ENCODE data around the gene CYP19A1.

The CYP19A1 gene

DNA sequence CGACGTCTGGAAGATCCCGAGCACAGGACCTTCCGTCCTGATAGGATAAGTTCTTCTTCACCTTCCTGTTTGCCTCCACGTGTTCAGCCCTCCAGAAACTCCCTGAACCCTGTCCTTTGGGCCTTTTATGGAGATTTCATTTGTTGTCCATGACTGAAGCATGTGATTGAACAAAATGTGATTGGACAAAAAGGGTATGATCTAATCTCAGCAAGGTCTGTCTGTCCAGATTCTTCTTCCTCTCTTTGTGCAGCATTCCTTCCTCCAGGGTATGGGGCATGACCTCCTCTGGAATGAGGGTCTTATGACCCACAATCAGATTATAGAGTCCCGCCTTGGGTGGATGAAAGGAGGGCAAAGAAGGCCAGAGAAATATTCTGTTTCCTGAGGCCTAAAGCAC, at the start of gene CYP19A1:
Gene CYP19A1 (minus strand): TSS at position 101 of the 400 bp plus-strand sequence. CDS start 95,684 bp downstream, outside the sequence.
- no peak for DNase-seq (ENCODE audit: low read depth, low spot score)

DNA sequence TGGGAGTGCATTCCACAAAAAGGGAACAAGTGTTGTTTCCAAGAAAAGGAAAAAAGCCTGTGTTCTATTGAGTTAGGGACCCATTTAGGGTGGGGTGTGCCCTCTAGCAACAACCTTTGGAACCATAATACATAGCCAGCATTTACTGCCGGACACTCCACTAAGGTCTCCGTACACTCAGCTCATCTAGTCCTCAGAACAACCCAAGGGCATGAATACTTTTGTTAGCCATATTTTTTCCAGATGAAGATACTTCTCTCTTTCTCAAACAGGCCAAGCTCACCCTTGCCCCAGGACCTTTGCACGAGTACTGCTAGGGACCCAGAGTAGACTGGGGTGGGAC, 49.3 kb upstream of the CYP19A1 start:
- DNase-seq (ENCODE audit: low read depth, low spot score), result no peak

DNA sequence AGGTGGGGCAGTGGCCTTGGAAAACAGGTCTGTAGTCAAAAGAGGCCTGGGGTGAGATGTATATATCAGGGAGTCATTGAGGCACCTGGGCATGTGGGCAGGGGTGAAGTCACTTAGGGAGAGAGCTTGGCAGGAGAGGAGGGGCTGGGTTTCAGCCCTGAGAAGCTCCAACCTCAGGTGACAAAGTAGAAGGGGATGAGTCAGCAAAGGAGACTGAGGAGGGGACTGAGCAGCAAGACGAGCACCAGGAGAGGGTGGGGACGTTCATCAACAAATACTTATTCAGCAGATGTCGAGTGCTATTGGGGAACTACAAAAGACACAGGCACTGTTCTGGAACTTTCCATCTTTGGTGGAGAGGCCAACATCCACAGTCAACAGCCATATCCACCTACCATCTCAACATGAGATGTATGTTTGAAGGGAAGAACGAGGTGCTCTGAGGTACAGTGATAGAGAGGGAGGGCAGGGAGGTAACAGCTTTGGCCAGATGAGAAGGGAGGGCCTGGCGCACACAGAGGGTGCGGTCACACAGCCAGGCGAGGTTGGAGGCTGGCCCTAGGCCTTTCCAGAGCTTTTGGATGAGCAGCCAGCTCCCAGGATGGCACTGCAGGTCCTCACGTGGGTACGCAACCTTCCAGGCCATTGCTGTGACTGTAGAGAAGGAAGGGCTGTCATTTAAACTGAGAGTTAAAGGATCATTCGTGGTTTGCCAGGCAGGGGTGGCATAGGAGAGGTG, 48.7 kb upstream of the CYP19A1 start:
- DNase-seq (ENCODE audit: low read depth, low spot score), result no peak

DNA sequence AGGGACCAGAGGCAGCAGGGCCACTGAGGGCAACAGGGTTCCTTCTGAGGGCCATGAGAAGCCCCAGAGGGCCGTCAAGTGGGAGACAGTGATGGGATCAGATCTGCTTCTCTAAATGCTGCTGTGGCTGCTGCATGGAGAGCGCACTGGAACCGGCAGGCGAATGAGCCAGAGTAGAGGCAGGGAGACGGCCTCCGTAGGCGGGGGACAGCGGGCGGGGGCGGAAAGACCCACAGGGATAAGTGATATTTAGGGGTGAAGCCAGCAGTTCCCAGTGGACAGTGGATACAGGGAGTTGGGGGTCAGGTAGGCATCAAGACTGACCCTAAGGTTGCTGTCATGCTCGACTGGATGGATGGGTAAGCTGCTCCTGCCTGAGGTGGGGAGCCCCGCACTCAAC, 48.1 kb upstream of the CYP19A1 start:
- no peak for DNase-seq (ENCODE audit: low read depth, low spot score)

DNA sequence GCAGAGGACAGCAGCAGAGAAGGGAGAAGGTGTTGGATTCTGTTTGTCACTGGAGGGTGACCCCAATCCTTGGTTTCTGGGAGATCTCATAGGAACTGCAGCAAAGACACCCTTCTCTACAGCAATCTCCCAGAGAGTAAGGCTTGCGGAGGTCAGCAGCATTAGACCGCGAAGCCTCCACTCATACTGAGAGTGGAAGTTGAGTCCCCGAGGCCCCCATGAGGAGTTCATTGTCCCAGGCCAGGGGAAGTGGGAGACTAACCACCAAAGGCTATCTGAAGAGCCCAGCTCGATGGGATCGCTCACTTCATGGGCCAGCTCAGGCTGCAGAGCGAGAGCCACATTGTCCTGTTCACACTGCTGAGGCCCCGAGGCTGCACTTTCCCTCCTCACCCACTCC, 47.6 kb upstream of the CYP19A1 start:
- DNase-seq (ENCODE audit: low read depth, low spot score), result no peak

DNA sequence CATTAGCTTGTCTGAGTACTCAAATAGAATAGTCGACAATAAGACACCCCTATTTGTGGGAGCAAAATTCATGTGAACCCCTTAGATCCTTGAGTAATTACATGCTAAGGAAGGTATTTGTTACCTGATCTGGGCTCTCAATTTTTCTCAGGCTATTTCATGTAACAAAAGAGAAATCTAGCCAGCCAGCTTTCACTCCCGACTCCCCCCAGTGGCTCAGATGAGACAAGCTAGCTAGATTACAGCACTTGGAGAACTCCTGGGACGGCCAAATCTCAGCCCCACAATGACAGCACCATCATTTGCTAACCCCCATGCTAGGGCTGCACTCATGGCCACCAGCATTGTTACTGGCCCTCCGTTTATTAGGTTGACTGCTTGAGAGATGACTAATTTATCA, 44.4 kb upstream of the CYP19A1 start:
- DNase-seq (ENCODE audit: low read depth, low spot score), result no peak

DNA sequence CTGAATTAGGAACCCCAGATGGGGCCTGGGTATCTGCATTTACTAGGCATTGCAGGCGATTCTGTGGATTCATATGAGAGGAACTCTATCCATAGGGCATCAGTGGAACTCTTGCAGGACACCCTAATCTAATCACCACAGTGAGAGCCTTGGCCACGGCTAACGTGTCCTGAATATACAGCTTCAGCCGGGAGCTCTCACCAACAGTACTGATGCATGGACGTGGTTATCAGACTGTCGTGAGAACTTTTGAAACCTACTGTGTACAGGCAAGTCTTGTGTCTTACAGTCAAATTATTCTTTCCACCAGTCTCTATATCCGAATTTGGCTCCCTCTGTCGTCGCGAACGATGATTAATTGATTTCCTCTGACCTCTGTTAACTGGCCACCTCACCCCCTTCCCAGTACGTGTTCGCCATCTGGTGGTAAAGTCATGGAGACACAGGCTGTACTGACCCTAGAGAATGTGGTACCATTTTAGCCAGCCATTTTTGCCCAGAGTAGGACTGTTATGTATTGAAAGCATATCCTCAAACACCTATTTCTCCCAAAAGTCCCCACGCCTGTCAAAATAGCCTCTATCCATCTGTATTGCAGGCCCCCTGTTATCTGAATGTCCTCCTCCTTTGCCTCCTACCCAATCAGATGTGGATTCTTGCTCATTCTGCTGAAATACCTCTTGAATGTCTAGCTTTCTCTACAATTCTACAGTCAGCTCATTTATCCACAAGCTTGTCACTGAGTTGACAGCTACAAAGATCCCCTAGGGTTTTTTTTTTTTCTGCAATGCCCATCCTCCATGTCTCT, 42.8 kb upstream of the CYP19A1 start:
- no peak for DNase-seq (ENCODE audit: low read depth, low spot score)

DNA sequence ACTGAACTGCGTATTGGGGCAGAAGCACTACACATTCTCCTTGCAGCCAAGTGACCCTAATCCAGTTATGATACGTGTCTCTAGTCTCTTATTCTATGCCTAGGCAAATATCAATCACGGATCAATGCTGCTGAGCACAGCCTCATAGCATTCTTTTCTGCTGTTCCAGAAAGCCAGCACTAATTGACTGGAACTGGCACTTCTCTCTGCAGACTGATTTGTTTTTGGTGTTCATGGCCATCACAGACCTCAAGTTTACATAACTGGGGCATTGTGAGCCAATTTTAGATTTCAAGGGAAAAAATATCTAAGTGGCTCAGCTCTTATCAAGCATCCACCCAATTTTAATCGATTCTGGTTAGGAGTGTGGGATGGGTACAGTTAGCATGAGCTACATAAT, 41.0 kb upstream of the CYP19A1 start:
- no peak for DNase-seq (ENCODE audit: low read depth, low spot score)

DNA sequence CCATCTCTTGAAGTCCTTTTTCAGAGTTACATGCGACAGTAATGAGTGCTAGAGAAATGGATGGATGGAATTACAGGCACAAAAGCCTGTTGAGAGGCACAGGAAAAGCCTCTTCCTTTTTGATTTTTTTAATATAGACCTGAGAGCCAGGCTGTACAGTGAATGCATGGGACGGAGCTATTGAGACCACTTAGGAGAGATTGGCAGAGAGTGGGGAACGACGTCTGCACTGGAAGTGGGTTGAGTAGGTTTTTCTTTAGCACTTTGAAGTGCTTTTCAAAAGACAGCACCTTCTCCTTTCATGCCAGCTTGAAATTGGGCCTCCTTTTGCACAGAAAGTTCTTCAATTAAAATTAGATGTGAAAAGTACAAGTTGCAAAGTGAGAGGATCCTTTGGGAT, 40.0 kb upstream of the CYP19A1 start:
- DNase-seq (ENCODE audit: low read depth, low spot score), result no peak

DNA sequence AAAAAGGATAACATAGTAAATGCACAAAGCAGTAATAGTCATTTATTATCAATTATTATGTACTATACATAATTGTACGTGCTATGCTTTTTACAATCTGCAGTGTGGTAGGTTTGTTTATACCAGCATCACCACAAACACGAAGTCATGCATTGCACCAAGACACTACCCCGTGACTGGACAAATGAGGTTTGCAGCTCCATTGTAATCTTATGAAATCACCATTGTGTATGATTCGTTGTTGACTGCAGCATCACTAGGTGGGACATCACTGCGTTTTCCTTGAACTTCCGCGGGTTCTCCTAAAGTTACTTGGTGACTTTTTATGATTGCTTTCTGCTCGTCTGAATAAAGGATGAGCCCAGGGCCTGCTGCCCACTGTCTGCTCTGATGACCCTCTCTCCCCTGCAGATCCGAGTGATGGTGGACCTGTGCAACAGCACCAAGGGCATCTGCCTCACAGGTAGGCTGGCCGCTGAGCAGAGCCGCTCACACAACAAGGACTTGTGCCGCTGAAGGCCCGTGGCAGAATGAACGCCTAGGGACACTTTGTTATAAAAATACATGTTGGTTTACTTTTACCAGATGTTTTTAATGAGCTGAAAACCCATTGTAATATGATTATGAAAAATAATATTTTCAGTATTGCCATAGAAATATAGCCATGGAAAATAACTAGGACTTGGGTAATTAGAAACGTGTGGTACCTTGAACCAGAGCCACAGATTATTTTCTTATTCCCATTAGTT, 38.8 kb upstream of the CYP19A1 start:
- no peak for DNase-seq (ENCODE audit: low read depth, low spot score)

DNA sequence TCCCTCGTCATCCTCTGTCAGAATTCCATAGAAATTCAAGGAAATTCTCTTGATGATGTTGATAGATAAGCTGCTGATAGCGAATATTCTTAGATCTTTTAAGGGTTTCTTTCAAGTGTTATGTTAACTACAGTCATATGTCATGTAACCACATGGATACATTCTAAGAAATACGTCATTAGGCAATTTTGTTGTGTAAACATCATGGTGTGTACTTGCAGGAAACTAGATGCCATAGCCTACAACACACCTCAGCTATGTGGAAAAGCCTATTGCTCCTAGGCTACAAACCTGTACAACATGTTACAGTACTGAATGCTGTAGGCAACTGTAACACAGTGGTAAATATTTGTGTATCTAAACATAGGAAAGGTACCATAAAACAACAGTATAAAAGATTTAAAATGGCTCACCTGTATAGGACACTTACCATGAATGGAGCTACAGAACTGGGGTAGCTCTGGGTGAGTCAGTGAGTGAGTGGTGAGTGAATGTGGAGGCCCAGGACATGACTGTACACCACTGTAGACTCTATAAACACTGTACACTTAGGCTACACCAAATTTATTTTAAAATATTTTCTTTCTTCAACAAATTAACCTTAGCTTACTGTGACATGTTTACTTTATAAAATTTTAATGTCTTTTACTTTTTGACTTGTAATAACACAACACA, 37.7 kb upstream of the CYP19A1 start:
- DNase-seq (ENCODE audit: low read depth, low spot score), result no peak

DNA sequence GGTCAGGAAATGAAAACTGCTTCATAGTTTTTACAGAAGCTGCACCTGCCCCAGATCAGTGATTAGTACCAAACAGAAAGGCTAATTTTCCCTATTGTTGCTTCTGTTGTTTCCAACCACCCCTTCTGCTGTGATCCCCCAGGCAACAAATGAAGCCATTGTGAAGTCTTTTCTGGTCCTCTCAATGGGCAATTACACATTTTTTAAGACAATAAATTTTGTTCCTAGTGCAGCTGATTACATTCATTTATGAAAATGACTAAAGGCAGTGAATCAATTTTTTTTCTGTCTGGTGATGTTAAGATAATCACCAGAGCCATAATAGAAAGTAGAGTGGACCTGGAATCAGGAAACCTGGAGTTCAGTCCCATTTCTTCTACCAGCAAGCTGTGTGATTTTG, 35.7 kb upstream of the CYP19A1 start:
- no peak for DNase-seq (ENCODE audit: low read depth, low spot score)

DNA sequence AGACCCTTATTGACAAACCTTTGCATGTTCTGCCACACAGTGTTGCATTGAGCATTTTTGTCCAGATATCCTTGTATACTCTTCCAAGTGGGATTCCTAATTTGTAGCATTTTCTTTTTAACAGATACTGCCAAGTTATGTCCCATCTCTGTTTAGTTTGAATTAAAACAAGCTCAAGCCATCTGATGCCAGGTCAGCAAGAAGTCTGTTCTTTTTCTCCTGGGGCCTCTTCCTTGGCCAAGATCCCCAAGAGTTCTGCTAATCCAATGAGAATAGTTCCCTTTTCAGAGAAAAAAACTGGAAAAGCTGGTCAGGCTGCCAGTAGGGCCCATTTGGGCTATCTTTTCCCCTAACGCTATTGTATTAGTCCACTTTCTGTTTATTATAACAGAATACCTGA, 32.9 kb upstream of the CYP19A1 start:
- DNase-seq (ENCODE audit: low read depth, low spot score), result no peak

DNA sequence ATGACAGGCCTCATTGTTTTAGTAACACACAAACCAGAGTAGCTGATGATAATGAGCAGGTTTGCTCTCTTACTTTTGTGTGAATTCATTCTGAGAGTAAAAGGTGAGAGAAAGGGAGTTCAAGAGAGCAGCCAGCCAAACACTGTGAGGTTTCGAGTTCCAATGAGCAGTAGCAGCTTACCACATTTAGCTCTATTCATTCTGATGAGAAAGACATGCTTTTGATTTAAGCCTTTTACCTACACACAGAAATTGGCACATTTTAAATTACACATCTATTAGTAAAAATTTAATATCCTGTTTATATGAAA, 31.0 kb upstream of the CYP19A1 start:
- DNase-seq (ENCODE audit: low read depth, low spot score), result no peak

DNA sequence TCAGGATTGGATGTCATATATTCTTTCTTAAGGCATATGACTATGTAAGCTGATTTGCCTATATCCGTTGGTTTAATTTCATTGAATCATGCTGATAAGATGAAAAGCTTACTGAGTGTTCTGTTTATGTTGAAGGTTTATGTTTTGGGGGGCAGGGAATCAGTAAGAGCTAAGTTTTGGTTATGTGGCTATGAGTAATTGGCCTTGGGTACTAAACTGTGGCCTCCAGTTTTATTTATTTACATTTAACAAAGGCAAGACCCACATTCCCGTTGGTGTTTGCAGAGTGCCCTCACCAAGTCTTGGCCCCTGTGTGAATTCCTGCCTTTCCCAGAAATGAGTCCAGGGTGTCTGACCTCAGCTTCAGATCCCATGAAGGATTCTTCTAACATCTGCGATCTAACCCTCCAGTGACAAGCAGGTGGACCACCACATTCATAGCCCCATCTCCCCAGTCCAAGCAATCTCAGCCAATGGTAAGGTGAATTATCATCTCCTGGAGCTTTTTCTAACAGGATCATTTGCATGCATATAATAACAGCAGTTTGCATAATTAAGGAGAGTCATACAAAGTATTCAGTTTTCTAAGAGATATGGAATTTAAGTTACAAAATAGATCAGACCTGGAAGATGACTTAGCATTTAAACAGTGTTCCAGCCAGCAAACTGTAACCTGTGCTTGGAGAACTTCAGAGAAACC, 30.5 kb upstream of the CYP19A1 start:
- DNase-seq (ENCODE audit: low read depth, low spot score), result no peak

DNA sequence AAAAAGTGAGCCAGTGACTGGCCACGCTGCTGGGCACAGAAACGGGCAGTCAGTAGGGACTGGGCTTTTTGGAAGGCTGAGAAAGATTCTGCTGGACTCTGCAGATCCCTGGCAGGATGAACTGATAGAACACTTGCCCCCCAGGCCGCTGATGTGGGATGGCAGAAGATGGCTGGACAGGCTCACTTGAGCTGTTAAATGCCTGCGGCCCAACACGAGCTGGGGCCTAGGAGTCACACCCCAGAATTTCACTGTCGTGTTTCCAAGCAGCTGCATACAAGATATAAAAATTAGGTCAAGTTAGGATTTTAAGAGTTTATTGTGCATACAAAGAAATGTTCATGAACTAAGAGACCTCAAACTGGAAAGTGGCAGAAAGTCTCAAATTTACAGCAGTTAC, 29.9 kb upstream of the CYP19A1 start:
- no peak for DNase-seq (ENCODE audit: low read depth, low spot score)

DNA sequence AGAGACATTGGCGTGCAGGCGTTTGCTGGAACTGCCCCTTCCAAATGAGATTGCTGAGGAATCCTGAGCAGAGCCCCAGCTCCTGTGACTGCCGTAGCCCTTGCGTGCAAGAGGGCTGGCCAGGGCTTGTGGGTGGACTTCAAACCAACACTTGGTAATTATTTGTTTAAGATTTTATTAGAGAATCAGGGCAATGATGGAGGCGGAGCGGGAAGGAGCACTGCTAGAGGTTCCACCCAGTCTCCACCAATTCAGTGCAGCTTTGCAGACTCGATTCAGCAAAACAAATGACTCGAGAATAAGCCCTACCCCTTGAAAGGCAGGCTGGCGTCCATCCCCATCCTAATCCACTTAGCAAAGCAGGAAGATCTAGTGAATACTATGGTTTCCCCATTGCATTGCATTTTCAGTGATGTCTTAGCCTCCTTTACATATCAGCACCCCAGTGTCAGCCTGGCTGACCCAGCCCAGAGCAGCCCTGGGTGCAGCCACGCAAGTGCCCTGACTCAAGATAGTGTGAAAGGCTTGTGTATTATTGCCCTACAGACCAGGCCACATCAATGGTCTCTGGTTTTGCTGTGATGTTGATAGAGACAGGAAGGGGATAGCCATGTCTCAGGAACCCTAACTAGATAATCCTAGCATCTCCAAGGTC, 29.1 kb upstream of the CYP19A1 start:
- DNase-seq (ENCODE audit: low read depth, low spot score), result no peak

DNA sequence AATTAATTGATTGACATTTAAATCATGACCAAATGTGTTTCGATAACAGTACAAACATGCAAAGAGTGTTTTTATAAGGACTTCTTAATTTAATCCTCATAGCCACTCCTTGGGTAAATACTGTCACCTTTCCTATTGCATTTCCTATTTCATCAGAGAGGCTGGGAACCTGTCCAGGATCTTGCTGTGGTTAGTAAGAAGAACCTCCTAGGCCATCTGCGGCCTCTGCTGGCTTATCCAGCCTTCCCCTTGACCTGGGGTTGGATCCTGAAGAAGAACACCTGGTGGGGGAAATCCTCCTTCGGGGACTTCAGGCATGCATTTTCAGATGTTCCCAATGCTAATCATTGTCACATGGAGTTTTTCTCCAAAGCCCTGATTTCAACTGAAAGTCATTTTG, 28.5 kb upstream of the CYP19A1 start:
- DNase-seq (ENCODE audit: low read depth, low spot score), result no peak

DNA sequence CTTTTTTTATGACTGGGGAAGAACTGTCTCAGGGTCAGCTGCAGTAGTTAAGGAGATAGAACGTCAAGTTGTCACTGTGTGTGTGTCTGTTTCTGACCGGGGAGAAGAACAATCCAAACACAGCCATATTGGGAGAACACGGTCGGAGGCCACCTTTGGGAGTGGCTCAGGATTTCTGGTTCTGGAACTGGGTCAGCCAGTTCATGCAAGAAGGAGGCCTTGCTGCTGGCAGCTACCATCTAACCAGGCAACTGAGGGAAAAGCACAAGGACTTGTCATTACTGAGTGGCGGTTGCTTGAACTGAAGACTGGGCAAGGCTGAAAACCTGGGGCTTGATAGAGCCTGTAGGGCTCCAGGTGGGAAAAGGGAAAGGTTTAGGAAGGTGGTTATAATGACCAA, 27.7 kb upstream of the CYP19A1 start:
- DNase-seq (ENCODE audit: low read depth, low spot score), result no peak

DNA sequence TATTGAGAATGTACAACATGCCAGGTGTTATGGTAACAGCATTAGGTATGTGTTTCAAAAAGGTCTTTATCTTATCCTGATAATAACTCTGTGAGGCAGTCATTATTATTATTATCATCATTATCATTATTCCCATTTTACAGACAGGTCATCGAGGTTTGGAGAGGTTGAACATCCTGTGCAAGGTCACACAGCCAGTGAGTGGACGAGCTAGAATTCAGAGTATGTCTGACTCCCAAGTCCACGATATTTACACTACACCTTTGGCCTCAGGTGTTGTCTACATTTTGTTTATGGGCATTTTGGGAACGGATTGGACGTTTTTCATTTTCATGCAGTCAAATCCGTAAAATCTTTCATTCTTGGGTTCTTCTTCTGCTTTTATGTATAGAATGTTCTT, 27.0 kb upstream of the CYP19A1 start:
- no peak for DNase-seq (ENCODE audit: low read depth, low spot score)

DNA sequence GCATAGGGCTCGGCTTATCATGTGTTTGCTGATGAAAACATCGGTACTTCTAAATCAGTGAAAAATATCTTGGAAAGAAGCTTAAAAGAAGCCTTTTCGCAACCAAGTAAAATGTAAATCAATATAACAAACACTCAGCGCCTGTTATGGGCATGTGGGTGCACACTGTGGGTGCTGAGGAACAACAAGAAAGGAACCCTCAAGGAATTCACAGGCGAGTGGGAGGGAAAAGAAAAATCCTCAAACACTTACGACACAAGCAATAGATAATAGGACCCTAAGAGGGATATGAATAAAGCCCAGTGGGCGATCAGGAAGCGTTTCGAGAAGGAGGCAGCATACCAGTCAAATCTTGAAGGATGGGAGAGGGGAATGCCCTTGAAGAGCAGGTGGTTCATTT, 25.0 kb upstream of the CYP19A1 start:
- DNase-seq (ENCODE audit: low read depth, low spot score), result no peak
